Muscle layer of colon (tissue), 2 donors: ENCODE data around the gene PSMG4.

ENCODE experiments used
- H3K27ac ChIP-seq: one replicate; pipeline ENCODE4 v1.7.0; 2013; ENCODE audit warnings: low read depth, mild to moderate bottlenecking, low read length, moderate library complexity
- H3K27me3 ChIP-seq, 2 donors: one replicate each; pipeline ENCODE4 v1.7.0; 2013; ENCODE audit warnings: low read length in 2 of 2, mild to moderate bottlenecking in 2 of 2; ENCODE audit not compliant: insufficient read depth in 2 of 2, control insufficient read depth in 1 of 2
- H3K36me3 ChIP-seq: one replicate; pipeline ENCODE4 v1.7.0; 2013; ENCODE audit warnings: mild to moderate bottlenecking, low read length; ENCODE audit not compliant: insufficient read depth
- H3K4me1 ChIP-seq: one replicate; pipeline ENCODE4 v1.7.0; 2013; ENCODE audit warnings: mild to moderate bottlenecking, low read length; ENCODE audit not compliant: insufficient read depth
- H3K4me3 ChIP-seq, 2 donors: one replicate each; pipeline ENCODE4 v1.7.0; 2013; ENCODE audit warnings: low read length in 2 of 2, low read depth in 1 of 2, mild to moderate bottlenecking in 1 of 2, moderate library complexity in 1 of 2
- H3K9ac ChIP-seq: one replicate; pipeline ENCODE4 v1.7.0; 2013; ENCODE audit warnings: low read length
- H3K9me3 ChIP-seq: one replicate; pipeline ENCODE4 v1.7.0; 2013; ENCODE audit warnings: mild to moderate bottlenecking, low read length
- donor health status: abdominal sarcoma.
- donor health status: Adenocarcinoma of cecum.

Gene PSMG4

GRCh38 chr6:3305831-3306230 is 47.1 kb downstream of the PSMG4 start:
- Histone ChIP-seq H3K9ac (no peak overlapping the region), H3K4me1 (no peaks in the 10 kb centered on the region), H3K27me3 (no peaks in the 10 kb centered on the region), H3K27ac (no peak overlapping the region), H3K36me3 (no peaks in the 10 kb centered on the region), H3K9me3 (no peaks in the 10 kb centered on the region), H3K4me3 (no peak overlapping the region)

GRCh38 chr6:3306848-3307247 is 48.1 kb downstream of the PSMG4 start:
- Histone ChIP-seq H3K4me1 (no peaks in the 10 kb centered on the region), H3K9ac (no peak overlapping the region), H3K36me3 (no peaks in the 10 kb centered on the region), H3K9me3 (no peaks in the 10 kb centered on the region), H3K27ac (no peak overlapping the region), H3K4me3 (no peak overlapping the region), H3K27me3 (no peaks in the 10 kb centered on the region)

GRCh38 chr6:3307436-3307835 is 48.7 kb downstream of the PSMG4 start:
- Histone ChIP-seq H3K27ac (no peak overlapping the region), H3K9me3 (no peaks in the 10 kb centered on the region), H3K4me1 (no peaks in the 10 kb centered on the region), H3K27me3 (no peaks in the 10 kb centered on the region), H3K9ac (no peak overlapping the region), H3K4me3 (no peak overlapping the region), H3K36me3 (no peaks in the 10 kb centered on the region)

GRCh38 chr6:3308106-3308505 is 49.4 kb downstream of the PSMG4 start:
- H3K36me3 ChIP-seq, result no peaks in the 10 kb centered on the region

GRCh38 chr6:3309391-3310050 is 50.8 kb downstream of the PSMG4 start:
- Histone ChIP-seq H3K9ac (no peak overlapping the region), H3K4me1 (no peaks in the 10 kb centered on the region), H3K27me3 (no peaks in the 10 kb centered on the region), H3K36me3 (no peaks in the 10 kb centered on the region), H3K27ac (no peak overlapping the region), H3K9me3 (no peaks in the 10 kb centered on the region), H3K4me3 (no peak overlapping the region)

More at GRCh38 chr6:3308106-3308505, 49.4 kb downstream of the PSMG4 start:
- Histone ChIP-seq H3K27me3 (no peaks in the 10 kb centered on the region), H3K27ac (no peak overlapping the region), H3K4me1 (no peaks in the 10 kb centered on the region), H3K4me3 (no peak overlapping the region), H3K9me3 (no peaks in the 10 kb centered on the region), H3K9ac (no peak overlapping the region)

GRCh38 chr6:3310051-3310448 is 51.3 kb downstream of the PSMG4 start:
- H3K36me3 ChIP-seq, result no peaks in the 10 kb centered on the region
- no peaks in the 10 kb centered on the region for H3K9me3 ChIP-seq
- H3K4me1 ChIP-seq, result no peaks in the 10 kb centered on the region
- H3K4me3 ChIP-seq, result no peak overlapping the region
- no peaks in the 10 kb centered on the region for H3K27me3 ChIP-seq
- no peak overlapping the region for H3K9ac ChIP-seq
- no peak overlapping the region for H3K27ac ChIP-seq

- Histone ChIP-seq H3K27me3 (no peaks in the 10 kb centered on the region), H3K9ac (no peak overlapping the region), H3K4me3 (no peak overlapping the region), H3K9me3 (no peaks in the 10 kb centered on the region), H3K27ac (no peak overlapping the region), H3K36me3 (no peaks in the 10 kb centered on the region), H3K4me1 (no peaks in the 10 kb centered on the region)
Measured at GRCh38 chr6:3310703-3311102, 52.0 kb downstream of the PSMG4 start.

- Histone ChIP-seq H3K27ac (no peak overlapping the region), H3K36me3 (no peaks in the 10 kb centered on the region), H3K4me3 (no peak overlapping the region), H3K9ac (no peak overlapping the region), H3K9me3 (no peaks in the 10 kb centered on the region), H3K4me1 (no peaks in the 10 kb centered on the region), H3K27me3 (no peaks in the 10 kb centered on the region)
Measured at GRCh38 chr6:3311826-3312225, 53.1 kb downstream of the PSMG4 start.

GRCh38 chr6:3312604-3313231 is 54.0 kb downstream of the PSMG4 start:
- H3K4me1 ChIP-seq, result no peaks in the 10 kb centered on the region
- no peak overlapping the region for H3K27ac ChIP-seq
- H3K36me3 ChIP-seq, result no peaks in the 10 kb centered on the region
- H3K9me3 ChIP-seq, result no peaks in the 10 kb centered on the region
- no peak overlapping the region for H3K4me3 ChIP-seq
- no peak overlapping the region for H3K9ac ChIP-seq
- H3K27me3 ChIP-seq, result no peaks in the 10 kb centered on the region

- Histone ChIP-seq H3K36me3 (no peaks in the 10 kb centered on the region), H3K4me1 (no peaks in the 10 kb centered on the region), H3K4me3 (no peak overlapping the region), H3K9ac (no peak overlapping the region), H3K27ac (no peak overlapping the region), H3K9me3 (no peaks in the 10 kb centered on the region), H3K27me3 (no peaks in the 10 kb centered on the region)
Measured at GRCh38 chr6:3314176-3314575, 55.4 kb downstream of the PSMG4 start.

- H3K36me3 ChIP-seq, result no peaks in the 10 kb centered on the region
- H3K4me3 ChIP-seq, result no peak overlapping the region
- no peaks in the 10 kb centered on the region for H3K4me1 ChIP-seq
Measured at GRCh38 chr6:3314621-3315467, 56.1 kb downstream of the PSMG4 start.

More at GRCh38 chr6:3314621-3315467, 56.1 kb downstream of the PSMG4 start:
- Histone ChIP-seq H3K9ac (no peak overlapping the region), H3K27ac (no peak overlapping the region), H3K9me3 (no peaks in the 10 kb centered on the region), H3K27me3 (no peaks in the 10 kb centered on the region)
